Uterus (tissue), 4 donors: ENCODE results near the gene ALG11. TPM values are rescaled to one million over a fixed set of nuclear protein-coding genes. Genes with fewer than 3 reads are reported as not detected.

ENCODE experiments used
- DNase-seq, 2 donors: peaks; one replicate each; pipeline ENCODE4 v3.0.0-alpha.2; 2019 to 2020
- H3K27ac ChIP-seq, 2 donors: fragments of 200-600 bp; sonication (generic); 1 replicate in 1 of 2; 2 replicates in 1 of 2; pipeline ENCODE4 v1.5.1; 2016 to 2018
- H3K27me3 ChIP-seq, 2 donors: fragments of 200-600 bp; sonication (generic); one replicate each; pipeline ENCODE4 v1.5.1; 2018 to 2019; ENCODE audit warnings: control low read depth in 1 of 2
- H3K36me3 ChIP-seq, 2 donors: fragments of 200-600 bp; sonication (generic); one replicate each; pipeline ENCODE4 v1.5.1; 2019; ENCODE audit warnings: control low read depth in 1 of 2
- H3K4me1 ChIP-seq, 2 donors: fragments of 200-600 bp; sonication (generic); one replicate each; pipeline ENCODE4 v1.5.1; 2018 to 2019; ENCODE audit warnings: control low read depth in 1 of 2
- H3K4me3 ChIP-seq, 2 donors: fragments of 200-600 bp; sonication (generic); 1 replicate in 1 of 2; 2 replicates in 1 of 2; pipeline ENCODE4 v1.5.1; 2018 to 2019; ENCODE audit warnings: mild to moderate bottlenecking in 1 of 2
- H3K9me3 ChIP-seq, 2 donors: fragments of 200-600 bp; sonication (generic); one replicate each; pipeline ENCODE4 v1.5.1; 2019; ENCODE audit warnings: control low read depth in 1 of 2
- CTCF ChIP-seq, 4 experiments: fragments of 200-600 bp in 2 of 4; fragments of 450-650 bp in 2 of 4; sonication (generic) in 2 of 4; IDR thresholded peaks; one replicate each; pipeline ENCODE4 v1.5.1; 2016 to 2019; ENCODE audit warnings: antibody characterized with exemption in 4 of 4, mild to moderate bottlenecking in 2 of 4, moderate library complexity in 1 of 4
- POLR2A ChIP-seq, 2 donors: fragments of 450-650 bp; IDR thresholded peaks; one replicate each; pipeline ENCODE4 v1.6.1; 2016; ENCODE audit warnings: antibody characterized with exemption in 2 of 2, mild to moderate bottlenecking in 1 of 2, moderate library complexity in 1 of 2
- intact Hi-C: fragments of 100-400 bp; cut with DNase I; formaldehyde crosslinking; loops from one replicate; pipeline ENCODE4 v1.15.1; 2023; ENCODE audit warnings: low total_unique reads
- total RNA-seq, 4 donors: library from RNA; depleted of rRNA in 3 of 4; stranded (reverse); fragments of >200 nt in 3 of 4; gene quantifications; one replicate each; pipeline versions ENCODE4 v1.1.0 to v1.2.4, GENCODE V29; 2014 to 2023
- donor health status: DM: yes; HTN: yes; CAD: no.

ALG11 gene
- total RNA-seq, 4 donors from 2014 or later = 5.0 to 68.9 (median 28.8) TPM

GRCh38 chr13:52033039-52033438 lies 20.8 kb downstream of the ALG11 start:
- no peak for DNase-seq
- H3K27ac ChIP-seq = no peak overlapping the region
- no peaks in the 10 kb centered on the region for H3K36me3 ChIP-seq
- H3K27me3 ChIP-seq = no peaks in the 10 kb centered on the region
- intact Hi-C loops = no loop called here
- H3K4me1 ChIP-seq = no peaks in the 10 kb centered on the region
- no peak overlapping the region for H3K4me3 ChIP-seq
- no peak for TF ChIP-seq CTCF (IDR thresholded peaks at IDR 0.05)
- no peak for TF ChIP-seq POLR2A (IDR thresholded peaks at IDR 0.05)
- H3K9me3 ChIP-seq = no peaks in the 10 kb centered on the region

- TF ChIP-seq CTCF (IDR thresholded peaks at IDR 0.05) (no peak), POLR2A (IDR thresholded peaks at IDR 0.05) (no peak)
- intact Hi-C loops = no loop called here
- no peak for DNase-seq
These were observed 22.5 kb downstream of the ALG11 start for GRCh38 chr13:52034616-52035226.

GRCh38 chr13:52036037-52036436 lies 23.8 kb downstream of the ALG11 start:
- Histone ChIP-seq H3K27ac (no peak overlapping the region), H3K9me3 (no peaks in the 10 kb centered on the region), H3K4me3 (no peak overlapping the region), H3K4me1 (no peaks in the 10 kb centered on the region), H3K36me3 (no peaks in the 10 kb centered on the region), H3K27me3 (no peaks in the 10 kb centered on the region)
- intact Hi-C loops = no loop called here
- no peak for TF ChIP-seq CTCF (IDR thresholded peaks at IDR 0.05)
- TF ChIP-seq POLR2A (IDR thresholded peaks at IDR 0.05) = no peak
- DNase-seq = no peak

More at GRCh38 chr13:52034616-52035226, 22.5 kb downstream of the ALG11 start:
- no peaks in the 10 kb centered on the region for H3K27me3 ChIP-seq
- H3K4me1 ChIP-seq = no peaks in the 10 kb centered on the region
- no peak overlapping the region for H3K27ac ChIP-seq
- no peak overlapping the region for H3K4me3 ChIP-seq
- H3K36me3 ChIP-seq = no peaks in the 10 kb centered on the region
- H3K9me3 ChIP-seq = no peaks in the 10 kb centered on the region

GRCh38 chr13:52043675-52044074 lies 31.5 kb downstream of the ALG11 start:
- intact Hi-C loops = no loop called here
- Histone ChIP-seq H3K9me3 (no peaks in the 10 kb centered on the region), H3K27ac (no peak overlapping the region), H3K4me3 (no peak overlapping the region), H3K4me1 (no peaks in the 10 kb centered on the region), H3K27me3 (no peaks in the 10 kb centered on the region), H3K36me3 (no peaks in the 10 kb centered on the region)
- no peak for DNase-seq
- no peak for TF ChIP-seq CTCF (IDR thresholded peaks at IDR 0.05)
- TF ChIP-seq POLR2A (IDR thresholded peaks at IDR 0.05) = no peak

GRCh38 chr13:52047463-52047862 lies 35.3 kb downstream of the ALG11 start:
- H3K27me3 ChIP-seq = no peaks in the 10 kb centered on the region
- H3K9me3 ChIP-seq = no peaks in the 10 kb centered on the region
- no peaks in the 10 kb centered on the region for H3K36me3 ChIP-seq
- no peak overlapping the region for H3K4me3 ChIP-seq
- intact Hi-C loops = no loop called here
- H3K27ac ChIP-seq = no peak overlapping the region
- DNase-seq = no peak
- no peak for TF ChIP-seq POLR2A (IDR thresholded peaks at IDR 0.05)
- TF ChIP-seq CTCF (IDR thresholded peaks at IDR 0.05) = no peak
- H3K4me1 ChIP-seq = no peaks in the 10 kb centered on the region
